Measurements from ENCODE around the gene TACC2.

TACC2 gene

GRCh38 chr10:122124342-122124741, 135.4 kb downstream of the TACC2 start:
- Histone ChIP-seq H3K4me1 (ENCODE audit: control insufficient read depth, insufficient read depth, low read depth, low read length) (peaks cover 37% of the 10 kb centered on the region), H3K9me3 (ENCODE audit: control insufficient read depth, low read length) (no peaks in the 10 kb centered on the region), H3K4ac (ENCODE audit: low read depth in 1 of 2, low read length in 2 of 2) (no peak overlapping the region), H2BK12ac (ENCODE audit: low read length in 2 of 2) (no peak overlapping the region), H3K18ac (ENCODE audit: low read depth in 1 of 2, low read length in 2 of 2) (no peak overlapping the region), H3K14ac (ENCODE audit: low read length in 2 of 2) (no peak overlapping the region), H3K4me3 (ENCODE audit: insufficient read depth in 1 of 2, low read depth in 1 of 2, low read length in 2 of 2) (no peak overlapping the region), H3K23ac (ENCODE audit: low read length in 2 of 2) (no peak overlapping the region), H4K91ac (ENCODE audit: low read length) (peak overlapping the region; percentile 11), H2BK120ac (ENCODE audit: low read depth, low read length) (no peak overlapping the region), H3K36me3 (ENCODE audit: control insufficient read depth in 1 of 2, insufficient read depth in 2 of 2, low read depth in 1 of 2, low read length in 2 of 2) (no peaks in the 10 kb centered on the region), H3K27ac (ENCODE audit: low read length, poor library complexity, severe bottlenecking) (no peak overlapping the region), H4K8ac (ENCODE audit: low read length) (no peak overlapping the region), H2BK5ac (ENCODE audit: low read depth, low read length, poor library complexity, severe bottlenecking) (no peak overlapping the region), H3K27me3 (ENCODE audit: control insufficient read depth in 1 of 2, insufficient read depth in 1 of 2, low read length in 2 of 2) (no peaks in the 10 kb centered on the region), H2BK15ac (ENCODE audit: low read depth, poor library complexity, severe bottlenecking) (peak overlapping the region; percentile 57), H3K9ac (ENCODE audit: low read length) (no peak overlapping the region), H2AK5ac (ENCODE audit: low read length, severe bottlenecking) (no peak overlapping the region), H3K4me2 (ENCODE audit: low read length, poor library complexity, severe bottlenecking) (no peak overlapping the region), H3K79me1 (replicated peaks; ENCODE audit: low read length, poor library complexity, severe bottlenecking) (peaks cover 37% of the 10 kb centered on the region), H2AFZ (ENCODE audit: low read depth, low read length) (no peak overlapping the region)
- no peak for DNase-seq
- 90% methylated on average over 8 of the region's 9 CpGs for WGBS

- H4K8ac ChIP-seq (ENCODE audit: low read length), result no peak overlapping the region
- H3K14ac ChIP-seq (ENCODE audit: low read length in 2 of 2), result no peak overlapping the region
- H3K79me1 ChIP-seq (replicated peaks; ENCODE audit: low read length, poor library complexity, severe bottlenecking), result peaks cover 40% of the 10 kb centered on the region
- no peak overlapping the region for H3K23ac ChIP-seq (ENCODE audit: low read length in 2 of 2)
- no peak overlapping the region for H2AFZ ChIP-seq (ENCODE audit: low read depth, low read length)
- no peak overlapping the region for H3K4ac ChIP-seq (ENCODE audit: low read depth in 1 of 2, low read length in 2 of 2)
- H2BK15ac ChIP-seq (ENCODE audit: low read depth, poor library complexity, severe bottlenecking), result no peak overlapping the region
- no peak overlapping the region for H3K18ac ChIP-seq (ENCODE audit: low read depth in 1 of 2, low read length in 2 of 2)
- H2AK5ac ChIP-seq (ENCODE audit: low read length, severe bottlenecking), result no peak overlapping the region
- no peak for DNase-seq
- H4K91ac ChIP-seq (ENCODE audit: low read length), result no peak overlapping the region
- no peak overlapping the region for H2BK120ac ChIP-seq (ENCODE audit: low read depth, low read length)
- no peak overlapping the region for H2BK12ac ChIP-seq (ENCODE audit: low read length in 2 of 2)
- WGBS, result 76% methylated on average over 6 of the region's 7 CpGs
- H3K9ac ChIP-seq (ENCODE audit: low read length), result no peak overlapping the region
- no peak overlapping the region for H2BK5ac ChIP-seq (ENCODE audit: low read depth, low read length, poor library complexity, severe bottlenecking)
- no peak overlapping the region for H3K4me2 ChIP-seq (ENCODE audit: low read length, poor library complexity, severe bottlenecking)
- no peaks in the 10 kb centered on the region for H3K36me3 ChIP-seq (ENCODE audit: control insufficient read depth in 1 of 2, insufficient read depth in 2 of 2, low read depth in 1 of 2, low read length in 2 of 2)
- H3K27me3 ChIP-seq (ENCODE audit: control insufficient read depth in 1 of 2, insufficient read depth in 1 of 2, low read length in 2 of 2), result no peaks in the 10 kb centered on the region
- H3K4me1 ChIP-seq (ENCODE audit: control insufficient read depth, insufficient read depth, low read depth, low read length), result peaks cover 34% of the 10 kb centered on the region
- no peak overlapping the region for H3K27ac ChIP-seq (ENCODE audit: low read length, poor library complexity, severe bottlenecking)
- no peak overlapping the region for H3K4me3 ChIP-seq (ENCODE audit: insufficient read depth in 1 of 2, low read depth in 1 of 2, low read length in 2 of 2)
- no peaks in the 10 kb centered on the region for H3K9me3 ChIP-seq (ENCODE audit: control insufficient read depth, low read length)
These were observed 135.8 kb downstream of the TACC2 start for GRCh38 chr10:122124808-122125207.

- H3K4ac ChIP-seq (ENCODE audit: low read depth in 1 of 2, low read length in 2 of 2), result peak overlapping the region; percentile 57 to 60
- WGBS, result 34% methylated on average over 6 of the region's 6 CpGs
These were observed 138.0 kb downstream of the TACC2 start for GRCh38 chr10:122126763-122127659.

GRCh38 chr10:122127943-122128342, 139.0 kb downstream of the TACC2 start:
- peak; percentile 88 for DNase-seq
- H3K18ac ChIP-seq (ENCODE audit: low read depth in 1 of 2, low read length in 2 of 2), result peak overlapping the region in 1 of 2 experiments; percentile 22
- H2AK5ac ChIP-seq (ENCODE audit: low read length, severe bottlenecking), result no peak overlapping the region
- no peaks in the 10 kb centered on the region for H3K27me3 ChIP-seq (ENCODE audit: control insufficient read depth in 1 of 2, insufficient read depth in 1 of 2, low read length in 2 of 2)
- peak overlapping the region in 1 of 2 experiments; percentile 71 for H3K4me3 ChIP-seq (ENCODE audit: insufficient read depth in 1 of 2, low read depth in 1 of 2, low read length in 2 of 2)
- H3K79me1 ChIP-seq (replicated peaks; ENCODE audit: low read length, poor library complexity, severe bottlenecking), result peaks cover 47% of the 10 kb centered on the region
- H4K8ac ChIP-seq (ENCODE audit: low read length), result no peak overlapping the region
- H3K9ac ChIP-seq (ENCODE audit: low read length), result peak overlapping the region; percentile 63
- no peak overlapping the region for H4K91ac ChIP-seq (ENCODE audit: low read length)
- H3K4me2 ChIP-seq (ENCODE audit: low read length, poor library complexity, severe bottlenecking), result peak overlapping the region; percentile 20
- H2BK15ac ChIP-seq (ENCODE audit: low read depth, poor library complexity, severe bottlenecking), result no peak overlapping the region
- H3K27ac ChIP-seq (ENCODE audit: low read length, poor library complexity, severe bottlenecking), result no peak overlapping the region
- H3K4me1 ChIP-seq (ENCODE audit: control insufficient read depth, insufficient read depth, low read depth, low read length), result peaks cover 21% of the 10 kb centered on the region
- no peak overlapping the region for H3K23ac ChIP-seq (ENCODE audit: low read length in 2 of 2)
- no peak overlapping the region for H2BK120ac ChIP-seq (ENCODE audit: low read depth, low read length)
- H2BK12ac ChIP-seq (ENCODE audit: low read length in 2 of 2), result peak overlapping the region in 1 of 2 experiments; percentile 47
- no peak overlapping the region for H2BK5ac ChIP-seq (ENCODE audit: low read depth, low read length, poor library complexity, severe bottlenecking)
- no peak overlapping the region for H3K14ac ChIP-seq (ENCODE audit: low read length in 2 of 2)
- 24% methylated on average over 8 of the region's 8 CpGs for WGBS
- H3K36me3 ChIP-seq (ENCODE audit: control insufficient read depth in 1 of 2, insufficient read depth in 2 of 2, low read depth in 1 of 2, low read length in 2 of 2), result no peaks in the 10 kb centered on the region
- H3K9me3 ChIP-seq (ENCODE audit: control insufficient read depth, low read length), result no peaks in the 10 kb centered on the region
- H2AFZ ChIP-seq (ENCODE audit: low read depth, low read length), result no peak overlapping the region
- H3K4ac ChIP-seq (ENCODE audit: low read depth in 1 of 2, low read length in 2 of 2), result no peak overlapping the region

More at GRCh38 chr10:122126763-122127659, 138.0 kb downstream of the TACC2 start:
- Histone ChIP-seq H3K18ac (ENCODE audit: low read depth in 1 of 2, low read length in 2 of 2) (peak overlapping the region; percentile 31 to 53), H3K36me3 (ENCODE audit: control insufficient read depth in 1 of 2, insufficient read depth in 2 of 2, low read depth in 1 of 2, low read length in 2 of 2) (no peaks in the 10 kb centered on the region), H2BK120ac (ENCODE audit: low read depth, low read length) (peak overlapping the region; percentile 15), H3K23ac (ENCODE audit: low read length in 2 of 2) (no peak overlapping the region), H2AK5ac (ENCODE audit: low read length, severe bottlenecking) (peak overlapping the region; percentile 26), H3K4me3 (ENCODE audit: insufficient read depth in 1 of 2, low read depth in 1 of 2, low read length in 2 of 2) (peak overlapping the region in 1 of 2 experiments; percentile 71), H2BK15ac (ENCODE audit: low read depth, poor library complexity, severe bottlenecking) (peak overlapping the region; percentile 36), H3K27me3 (ENCODE audit: control insufficient read depth in 1 of 2, insufficient read depth in 1 of 2, low read length in 2 of 2) (no peaks in the 10 kb centered on the region), H3K27ac (ENCODE audit: low read length, poor library complexity, severe bottlenecking) (peak overlapping the region; percentile 76), H3K14ac (ENCODE audit: low read length in 2 of 2) (no peak overlapping the region), H4K91ac (ENCODE audit: low read length) (no peak overlapping the region), H3K79me1 (replicated peaks; ENCODE audit: low read length, poor library complexity, severe bottlenecking) (peaks cover 44% of the 10 kb centered on the region), H2AFZ (ENCODE audit: low read depth, low read length) (no peak overlapping the region), H3K4me1 (ENCODE audit: control insufficient read depth, insufficient read depth, low read depth, low read length) (peaks cover 16% of the 10 kb centered on the region), H3K9ac (ENCODE audit: low read length) (peak overlapping the region; percentile 63), H3K4me2 (ENCODE audit: low read length, poor library complexity, severe bottlenecking) (peak overlapping the region; percentile 13), H4K8ac (ENCODE audit: low read length) (no peak overlapping the region), H2BK5ac (ENCODE audit: low read depth, low read length, poor library complexity, severe bottlenecking) (no peak overlapping the region), H3K9me3 (ENCODE audit: control insufficient read depth, low read length) (no peaks in the 10 kb centered on the region), H2BK12ac (ENCODE audit: low read length in 2 of 2) (peak overlapping the region; percentile 46 to 51)
- DNase-seq, result peak; percentile 96

Data from mesenchymal stem cell (in vitro differentiated cells and primary cell).